Left cardiac atrium (tissue), 4 donors: Measurements from ENCODE around the gene SLC29A4. TPM values are rescaled to one million over a fixed set of nuclear protein-coding genes. Genes with fewer than 3 reads are reported as not detected.
"Not testable (repeated sequence)": the region's sequence is repeated elsewhere in the genome, so short reads cannot be mapped to it uniquely, and the experiment has no call there.

Experiments used
- ATAC-seq, 2 donors: fragments of 200-7000 bp; cut with Tn5 transposase; one replicate each; pipeline ENCODE4 v1.9.1; 2020; ENCODE audit warnings: mild to moderate bottlenecking in 2 of 2, moderate library complexity in 2 of 2
- DNase-seq: peaks from one replicate; pipeline ENCODE4 v3.0.0-alpha.2; 2020
- intact Hi-C, 2 donors: fragments of 100-400 bp; cut with DNase I; formaldehyde crosslinking; loops; one replicate each; pipeline versions ENCODE4 v1.14.1 to v1.15.1; 2022 to 2023
- total RNA-seq, 2 donors: library from RNA; stranded (reverse); fragmentation: NEBNext Ultra II Directional; extraction: Animal tissue kit (Norgen Biotek cat#: 25700); gene quantifications; one replicate each; pipeline ENCODE4 v1.2.1, GENCODE V29; 2021
- donor health status: DM: no; HTN: yes; CAD: no.
- donor health status: DM: no; HTN: yes; CAD: no; lungs with severe emphysema.
- donor health status: DM: yes; HTN: yes; CAD: no.
- donor health status: Dilated cardiomyopathy.

Gene SLC29A4
- total RNA-seq, 2 donors from 2014 or later, result 12.5 to 26.3 TPM

GRCh38 chr7:5270788-5271187, 12.0 kb upstream of the SLC29A4 start:
- no peak for DNase-seq
- ATAC-seq, result no peak
- intact Hi-C loops, result no loop called here

- intact Hi-C loops, ATAC-seq, DNase-seq: not testable (repeated sequence)
These were observed 8.8 kb upstream of the SLC29A4 start for GRCh38 chr7:5273831-5274405.

- ATAC-seq (no peak), DNase-seq (no peak)
- intact Hi-C loops, result no loop called here
These were observed 8.3 kb upstream of the SLC29A4 start for GRCh38 chr7:5274441-5274840.

GRCh38 chr7:5274985-5275431, 7.7 kb upstream of the SLC29A4 start:
- intact Hi-C loops, result not testable (repeated sequence)
- ATAC-seq (peak; percentile 76 to 87), DNase-seq (peak; percentile 49)

- intact Hi-C loops, result not testable (repeated sequence)
- peak; percentile 66 for DNase-seq
- ATAC-seq, result peak; percentile 53 to 89
These were observed 7.2 kb upstream of the SLC29A4 start for GRCh38 chr7:5275510-5275909.

GRCh38 chr7:5276123-5276522, 6.6 kb upstream of the SLC29A4 start:
- ATAC-seq, intact Hi-C loops, DNase-seq: not testable (repeated sequence)

- ATAC-seq (no peak), DNase-seq (no peak)
- intact Hi-C loops, result no loop called here
These were observed 6.1 kb upstream of the SLC29A4 start for GRCh38 chr7:5276611-5277010.

- ATAC-seq (no peak), DNase-seq (no peak)
- intact Hi-C loops, result no loop called here
These were observed 4.0 kb upstream of the SLC29A4 start for GRCh38 chr7:5278766-5279165.

GRCh38 chr7:5279734-5280133, 3.0 kb upstream of the SLC29A4 start:
- ATAC-seq (no peak), DNase-seq (no peak)
- intact Hi-C loops, result no loop called here

GRCh38 chr7:5281598-5282500, 894 bp upstream of the SLC29A4 start:
- ATAC-seq, intact Hi-C loops, DNase-seq: not testable (repeated sequence)

- ATAC-seq, result peak; percentile 16 to 30
- intact Hi-C loops, result no loop called here
- DNase-seq, result no peak
These were observed 919 bp downstream of the SLC29A4 start for GRCh38 chr7:5283421-5284303.

GRCh38 chr7:5284304-5285281, 1.9 kb downstream of the SLC29A4 start:
- ATAC-seq (peak; percentile 31 to 68), DNase-seq (peak; percentile 42)
- intact Hi-C loops, result no loop called here

GRCh38 chr7:5286933-5287332, 4.2 kb downstream of the SLC29A4 start:
- no peak for ATAC-seq
- DNase-seq, result no peak
- intact Hi-C loops, result no loop called here

- ATAC-seq, intact Hi-C loops, DNase-seq: not testable (repeated sequence)
These were observed 4.6 kb downstream of the SLC29A4 start for GRCh38 chr7:5287373-5287772.

GRCh38 chr7:5287802-5288201, 5.1 kb downstream of the SLC29A4 start:
- intact Hi-C loops, result no loop called here

GRCh38 chr7:5288560-5288959, 5.8 kb downstream of the SLC29A4 start:
- intact Hi-C loops, ATAC-seq, DNase-seq: not testable (repeated sequence)

More at GRCh38 chr7:5287802-5288201, 5.1 kb downstream of the SLC29A4 start:
- DNase-seq (no peak), ATAC-seq (no peak)

- ATAC-seq (no peak), DNase-seq (no peak)
- intact Hi-C loops, result no loop called here
These were observed 6.6 kb downstream of the SLC29A4 start for GRCh38 chr7:5289355-5289754.

GRCh38 chr7:5291301-5291700, 8.6 kb downstream of the SLC29A4 start:
- intact Hi-C loops, result no loop called here
- DNase-seq (no peak), ATAC-seq (no peak)
